K562 (cell line): Measurements from ENCODE around the gene C8A. TPM values are rescaled to one million over a fixed set of nuclear protein-coding genes. Genes with fewer than 3 reads are reported as not detected.

Experiments used
- ATAC-seq: fragments of 200-7000 bp; cut with Tn5 transposase; 3 replicates; pipeline ENCODE4 v1.9.1; 2020; ENCODE audit warnings: moderate library complexity
- BruUV-seq: library from RNA; stranded (reverse); fragments of 400-500 nt; replicated peaks from 2 replicates; lab custom pipeline; 2021; lab: Mats Ljungman, UMichigan
- CTCF ChIA-PET: fragments of 300-600 bp; formaldehyde crosslinking; extraction: SDS; loops from one replicate; lab custom pipeline; 2021; ENCODE audit warnings: low intra/inter-chr PET ratio; lab: Yijun Ruan, JAX
- POLR2A ChIA-PET: fragments of 300-600, 350-650 bp; sonication (Branson Sonifier 250); formaldehyde crosslinking; extraction: SDS; loops from one replicate; lab custom pipeline; 2021; ENCODE audit warnings: antibody characterized with exemption, inconsistent platforms; lab: Yijun Ruan, JAX
- DNase-seq, 4 experiments: peaks; one replicate each; pipeline versions ENCODE4 v3.0.0 to v3.0.0-alpha.2; 2011 to 2018; ENCODE audit warnings: low spot score in 3 of 4, mixed read lengths in 3 of 4; ENCODE audit errors: extremely low read depth in 1 of 4
- FAIRE-seq: peaks from 2 replicates; lab custom pipeline; 2011; peaks lifted over from hg19 to GRCh38; lab: Jason Lieb, UNC
- H2AFZ ChIP-seq: 2 replicates; pipeline ENCODE4 v1.6.0; 2011; ENCODE audit warnings: low read depth, low read length, control low read depth, inconsistent platforms
- H3K27ac ChIP-seq: fragments of 200-600 bp; 3 replicates; pipeline ENCODE4 v1.8.0; 2011; ENCODE audit warnings: low read depth, mild to moderate bottlenecking, control low read depth, inconsistent platforms, low read length, moderate library complexity, mixed read lengths; ENCODE audit errors: extremely low read depth
- H3K27me3 ChIP-seq, 2 experiments: fragments of 300-600 bp in 1 of 2; 2 replicates in 1 of 2; 3 replicates in 1 of 2; pipeline versions ENCODE4 v1.6.0 to v1.8.0; 2011; ENCODE audit warnings: inconsistent platforms in 2 of 2, low read length in 2 of 2, mild to moderate bottlenecking in 1 of 2, mixed read lengths in 1 of 2, moderate library complexity in 1 of 2; ENCODE audit not compliant: control insufficient read depth in 2 of 2, insufficient read depth in 2 of 2
- H3K36me3 ChIP-seq: fragments of 300-600 bp; 3 replicates; pipeline ENCODE4 v1.8.0; 2011; ENCODE audit warnings: mild to moderate bottlenecking, low read length, inconsistent platforms; ENCODE audit not compliant: control insufficient read depth, insufficient read depth
- H3K4me1 ChIP-seq, 2 experiments: fragments of 200-600 bp in 1 of 2; replicated peaks in 1 of 2; 2 replicates in 1 of 2; 3 replicates in 1 of 2; pipeline versions ENCODE4 v1.5.1 to v1.8.0; 2011; ENCODE audit warnings: inconsistent platforms in 2 of 2, low read length in 2 of 2, mild to moderate bottlenecking in 1 of 2, mixed read lengths in 1 of 2, moderate library complexity in 1 of 2; ENCODE audit not compliant: control insufficient read depth in 2 of 2, insufficient read depth in 2 of 2
- H3K4me2 ChIP-seq: 2 replicates; pipeline ENCODE4 v1.6.1; 2011; ENCODE audit warnings: low read length, control low read depth, inconsistent platforms, mixed read lengths; ENCODE audit not compliant: insufficient read depth
- H3K4me3 ChIP-seq: fragments of 200-600 bp; sonication (generic), shearing (Covaris generic); 2 replicates; pipeline ENCODE4 v1.5.1; 2016; ENCODE audit warnings: control low read depth, inconsistent platforms
- H3K79me2 ChIP-seq: fragments of 200-600 bp; 3 replicates; pipeline ENCODE4 v1.8.0; 2011; ENCODE audit warnings: low read length, inconsistent platforms; ENCODE audit not compliant: control insufficient read depth, insufficient read depth
- H3K9ac ChIP-seq, 2 experiments: 2 replicates each; pipeline versions ENCODE4 v1.6.0 to v1.6.1; 2011; ENCODE audit warnings: low read depth in 2 of 2, low read length in 2 of 2, control low read depth in 1 of 2, inconsistent platforms in 1 of 2, mild to moderate bottlenecking in 1 of 2, mixed read lengths in 1 of 2; ENCODE audit not compliant: insufficient read depth in 1 of 2
- H3K9me1 ChIP-seq: one replicate; pipeline ENCODE4 v1.6.0; 2011; ENCODE audit warnings: inconsistent platforms, mild to moderate bottlenecking, low read length, moderate library complexity; ENCODE audit not compliant: control insufficient read depth, insufficient read depth
- H3K9me3 ChIP-seq: replicated peaks from 2 replicates; pipeline ENCODE4 v1.5.1; 2011; ENCODE audit warnings: low read depth, low read length, inconsistent platforms; ENCODE audit not compliant: control insufficient read depth, insufficient read depth
- H4K20me1 ChIP-seq: replicated peaks from 2 replicates; pipeline ENCODE4 v1.6.1; 2011; ENCODE audit warnings: low read length, inconsistent platforms, mixed read lengths; ENCODE audit not compliant: control insufficient read depth, insufficient read depth
- CREB1 ChIP-seq, 2 experiments: sonication (generic) in 1 of 2; formaldehyde crosslinking in 1 of 2; IDR thresholded peaks; 2 replicates each; pipeline versions ENCODE4 v1.6.1 to v1.8.0; 2012 to 2022; ENCODE audit warnings: inconsistent platforms in 1 of 2, mild to moderate bottlenecking in 1 of 2, missing genetic modification reagents in 1 of 2, moderate library complexity in 1 of 2
- GATAD2A ChIP-seq: fragments of 450-650 bp; IDR thresholded peaks from 2 replicates; pipeline ENCODE4 v1.6.1; 2017
- HNRNPK ChIP-seq: fragments of 200-400 bp; formaldehyde crosslinking; IDR thresholded peaks from one replicate; pipeline ENCODE4 v1.6.1; 2018; ENCODE audit warnings: mild to moderate bottlenecking, low read depth, low read length; ENCODE audit not compliant: poor library complexity, severe bottlenecking
- KDM1A ChIP-seq, 2 experiments: fragments of 450-650 bp; IDR thresholded peaks; 2 replicates each; pipeline ENCODE4 v1.6.1; 2016; ENCODE audit warnings: mild to moderate bottlenecking in 2 of 2
- MAFK ChIP-seq: IDR thresholded peaks from 2 replicates; pipeline ENCODE4 v1.6.1; 2011; ENCODE audit warnings: low read length, improper control_type of control experiment
- MCM7 ChIP-seq, 2 experiments: fragments of 450-650 bp; IDR thresholded peaks; 2 replicates each; pipeline ENCODE4 v1.6.1; 2016 to 2018
- RUNX1 ChIP-seq: sonication (generic); IDR thresholded peaks from 2 replicates; pipeline ENCODE4 v1.6.1; 2016; ENCODE audit warnings: antibody characterized with exemption, low read depth
- STAT5B ChIP-seq: fragments of 250-450 bp; sonication (Bioruptor Pico); IDR thresholded peaks from 2 replicates; pipeline ENCODE4 v1.8.0; 2021; ENCODE audit warnings: mild to moderate bottlenecking, inconsistent platforms
- TBP ChIP-seq: optimal IDR thresholded peaks from 2 replicates; pipeline ENCODE3; 2011; ENCODE audit warnings: low read depth, low read length, improper control_type of control experiment
- TGIF2 ChIP-seq: sonication (generic); formaldehyde crosslinking; IDR thresholded peaks from 2 replicates; pipeline ENCODE4 v1.8.1; 2022; ENCODE audit warnings: mild to moderate bottlenecking, missing genetic modification reagents, moderate library complexity
- ZNF274 ChIP-seq: IDR thresholded peaks from 2 replicates; pipeline ENCODE4 v1.6.1; 2011; ENCODE audit warnings: low read depth, mild to moderate bottlenecking, low read length, moderate library complexity, borderline replicate concordance
- ZNF764 ChIP-seq: fragments of 250-450 bp; sonication (Bioruptor Pico); IDR thresholded peaks from 2 replicates; pipeline ENCODE4 v1.4.0; 2020; ENCODE audit warnings: low read depth, mild to moderate bottlenecking, moderate library complexity
- ZNF785 ChIP-seq: fragments of 250-450 bp; sonication (Bioruptor Pico); IDR thresholded peaks from 2 replicates; pipeline ENCODE4 v1.4.0; 2020; ENCODE audit warnings: mild to moderate bottlenecking
- WGBS: fragments of 100-300 bp; shearing (Covaris generic); methylation state at CpG from one replicate; pipeline ENCODE4 v1.1.6; 2016; ENCODE audit warnings: low coverage, mixed read lengths; ENCODE audit not compliant: insufficient coverage; ENCODE audit errors: missing lambda C conversion rate; 5-methylcytosine and 5-hydroxymethylcytosine counted together
- in situ Hi-C: fragments of 300-500 bp; cut with MboI; formaldehyde crosslinking; loops from 4 replicates; pipeline ENCODE4 v1.15.0; 2018; ENCODE audit warnings: inconsistent platforms, mixed read lengths
- intact Hi-C: fragments of 100-400 bp; cut with micrococcal nuclease; formaldehyde crosslinking; loops from 2 replicates; pipeline ENCODE4 v1.14.2; 2022
- polyA plus RNA-seq, 8 experiments: library from polyadenylated mRNA; depleted of rRNA in 4 of 8; stranded (reverse) in 5 of 8; unstranded in 3 of 8; fragments of >200 nt; fragmentation: Nextera tagmentation in 2 of 8; fragmentation: Illumina TruSeq in 1 of 8; extraction: Ambion mirVana in 2 of 8; extraction: Trizol in 1 of 8; gene quantifications; 2 replicates each; pipeline versions ENCODE4 v1.2.1 to v1.2.3, GENCODE V29; 2011 to 2014; ENCODE audit warnings: inconsistent platforms in 1 of 8, missing spikeins in 1 of 8
- total RNA-seq, 7 experiments: library from RNA; depleted of rRNA in 6 of 7; stranded (reverse); fragments of >200 nt in 6 of 7; fragmentation: Illumina TruSeq in 2 of 7; extraction: Trizol in 2 of 7; gene quantifications; 2 replicates each; pipeline versions ENCODE4 v1.2.1 to v1.2.3, GENCODE V29; 2011 to 2021; ENCODE audit warnings: low replicate concordance in 1 of 7
- TF ChIP-seq, protein P1 (sequence below): fragments of 250-450 bp; sonication (Bioruptor Pico); IDR thresholded peaks from 2 replicates; pipeline ENCODE4 v1.5.0; 2022; ENCODE audit warnings: mild to moderate bottlenecking
- TF ChIP-seq, protein P2 (sequence below), 2 experiments: fragments of 450-650 bp in 1 of 2; sonication (generic) in 1 of 2; formaldehyde crosslinking; conservative IDR thresholded peaks; 2 replicates each; pipeline versions ENCODE4 v1.4.0 to v1.8.1; 2020 to 2022; ENCODE audit warnings: mild to moderate bottlenecking in 1 of 2, missing genetic modification reagents in 1 of 2
- TF ChIP-seq, protein P3 (sequence below): sonication (generic); formaldehyde crosslinking; IDR thresholded peaks from 2 replicates; pipeline ENCODE4 v1.9.0; 2022; ENCODE audit warnings: mild to moderate bottlenecking, missing genetic modification reagents
- TF ChIP-seq, protein P4 (sequence below): fragments of 250-450 bp; sonication (Bioruptor Pico); IDR thresholded peaks from 2 replicates; pipeline ENCODE4 v1.5.0; 2020; ENCODE audit warnings: mild to moderate bottlenecking

The C8A gene
- total and polyA plus RNA-seq, 9 of the 15 experiments (the other 6 are each of a cell fraction or from before 2014, with no cell fraction given) = 0.09 TPM; not detected in 8

DNA sequence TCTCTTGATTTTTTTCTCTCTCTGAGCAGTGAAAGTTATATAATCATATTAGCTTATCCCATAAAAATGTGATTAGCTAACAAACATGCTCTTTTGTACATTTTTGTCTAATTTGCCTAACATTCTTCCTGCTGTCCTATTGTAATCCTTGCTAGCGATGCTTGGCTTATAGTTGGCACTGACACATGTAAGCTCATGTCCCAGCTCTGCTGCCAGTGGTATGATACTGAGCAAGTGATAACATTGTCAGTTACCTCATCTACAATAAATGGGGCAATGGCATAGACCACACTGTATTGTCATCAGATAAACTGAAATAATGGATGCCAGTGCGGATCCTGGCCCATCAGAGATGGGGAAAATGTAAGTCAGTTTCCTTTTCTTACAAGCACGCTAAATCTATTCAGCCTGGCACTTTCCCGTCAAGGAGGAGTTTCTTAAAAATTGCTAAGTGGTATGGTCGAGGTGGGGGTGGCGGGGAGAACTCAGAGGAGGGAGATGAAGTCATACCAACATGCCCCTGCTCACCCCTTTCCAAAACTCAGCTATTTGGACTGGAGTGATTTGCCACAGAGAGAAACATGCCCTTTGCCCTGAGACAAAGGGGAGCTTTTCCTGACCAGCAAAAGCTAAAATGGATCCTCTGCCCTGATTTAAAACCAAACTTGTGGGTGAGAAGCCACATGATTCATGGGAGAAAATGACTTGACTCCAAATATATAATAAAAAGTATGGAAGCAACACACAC, 36.7 kb upstream of the C8A start:
- Histone ChIP-seq H3K27me3 (peaks cover 0 to 4% of the 10 kb centered on the region in 2 experiments; a peak in 1 of 5 replicates), H3K4me1 (no peaks in the 10 kb centered on the region), H3K9me3 (no peaks in the 10 kb centered on the region), H4K20me1 (no peaks in the 10 kb centered on the region), H3K79me2 (no peaks in the 10 kb centered on the region), H3K36me3 (no peaks in the 10 kb centered on the region), H3K9me1 (no peaks in the 10 kb centered on the region), H3K9ac (no peak overlapping the region), H3K4me3 (no peak overlapping the region), H3K4me2 (no peak overlapping the region), H3K27ac (no peak overlapping the region), H2AFZ (no peak overlapping the region)
- ChIA-PET CTCF (no interaction called here), POLR2A (no interaction called here)
- 0% methylated on average over 6 of the region's 6 CpGs for WGBS
- in situ Hi-C loops (no loop called here), intact Hi-C loops (no loop called here)
- DNase-seq (no peak), FAIRE-seq (no peak), ATAC-seq (no peak)
- no TSS peak for BruUV-seq
- TF ChIP-seq, protein P1, sequence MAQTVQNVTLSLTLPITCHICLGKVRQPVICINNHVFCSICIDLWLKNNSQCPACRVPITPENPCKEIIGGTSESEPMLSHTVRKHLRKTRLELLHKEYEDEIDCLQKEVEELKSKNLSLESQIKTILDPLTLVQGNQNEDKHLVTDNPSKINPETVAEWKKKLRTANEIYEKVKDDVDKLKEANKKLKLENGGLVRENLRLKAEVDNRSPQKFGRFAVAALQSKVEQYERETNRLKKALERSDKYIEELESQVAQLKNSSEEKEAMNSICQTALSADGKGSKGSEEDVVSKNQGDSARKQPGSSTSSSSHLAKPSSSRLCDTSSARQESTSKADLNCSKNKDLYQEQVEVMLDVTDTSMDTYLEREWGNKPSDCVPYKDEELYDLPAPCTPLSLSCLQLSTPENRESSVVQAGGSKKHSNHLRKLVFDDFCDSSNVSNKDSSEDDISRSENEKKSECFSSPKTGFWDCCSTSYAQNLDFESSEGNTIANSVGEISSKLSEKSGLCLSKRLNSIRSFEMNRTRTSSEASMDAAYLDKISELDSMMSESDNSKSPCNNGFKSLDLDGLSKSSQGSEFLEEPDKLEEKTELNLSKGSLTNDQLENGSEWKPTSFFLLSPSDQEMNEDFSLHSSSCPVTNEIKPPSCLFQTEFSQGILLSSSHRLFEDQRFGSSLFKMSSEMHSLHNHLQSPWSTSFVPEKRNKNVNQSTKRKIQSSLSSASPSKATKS = no peak
- TF ChIP-seq STAT5B (no peak), KDM1A (IDR thresholded peaks at IDR 0.05) (no peak), ZNF785 (CRISPR knock-in tag) (no peak), TBP (no peak), CREB1 (IDR thresholded peaks at IDR 0.05) (no peak), CREB1 (CRISPR knock-in tag; IDR thresholded peaks at IDR 0.05) (no peak), RUNX1 (no peak), HNRNPK (no peak), TGIF2 (CRISPR knock-in tag) (no peak), MCM7 (IDR thresholded peaks at IDR 0.05) (no peak), GATAD2A (no peak), MAFK (no peak), ZNF764 (CRISPR knock-in tag) (no peak), ZNF274 (no peak)
- TF ChIP-seq, protein P2, sequence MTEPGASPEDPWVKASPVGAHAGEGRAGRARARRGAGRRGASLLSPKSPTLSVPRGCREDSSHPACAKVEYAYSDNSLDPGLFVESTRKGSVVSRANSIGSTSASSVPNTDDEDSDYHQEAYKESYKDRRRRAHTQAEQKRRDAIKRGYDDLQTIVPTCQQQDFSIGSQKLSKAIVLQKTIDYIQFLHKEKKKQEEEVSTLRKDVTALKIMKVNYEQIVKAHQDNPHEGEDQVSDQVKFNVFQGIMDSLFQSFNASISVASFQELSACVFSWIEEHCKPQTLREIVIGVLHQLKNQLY (CRISPR knock-in tag; conservative IDR thresholded peaks at IDR 0.05) = no peak
- TF ChIP-seq, protein P3, sequence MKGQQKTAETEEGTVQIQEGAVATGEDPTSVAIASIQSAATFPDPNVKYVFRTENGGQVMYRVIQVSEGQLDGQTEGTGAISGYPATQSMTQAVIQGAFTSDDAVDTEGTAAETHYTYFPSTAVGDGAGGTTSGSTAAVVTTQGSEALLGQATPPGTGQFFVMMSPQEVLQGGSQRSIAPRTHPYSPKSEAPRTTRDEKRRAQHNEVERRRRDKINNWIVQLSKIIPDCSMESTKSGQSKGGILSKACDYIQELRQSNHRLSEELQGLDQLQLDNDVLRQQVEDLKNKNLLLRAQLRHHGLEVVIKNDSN (CRISPR knock-in tag) = no peak
- TF ChIP-seq, protein P4, sequence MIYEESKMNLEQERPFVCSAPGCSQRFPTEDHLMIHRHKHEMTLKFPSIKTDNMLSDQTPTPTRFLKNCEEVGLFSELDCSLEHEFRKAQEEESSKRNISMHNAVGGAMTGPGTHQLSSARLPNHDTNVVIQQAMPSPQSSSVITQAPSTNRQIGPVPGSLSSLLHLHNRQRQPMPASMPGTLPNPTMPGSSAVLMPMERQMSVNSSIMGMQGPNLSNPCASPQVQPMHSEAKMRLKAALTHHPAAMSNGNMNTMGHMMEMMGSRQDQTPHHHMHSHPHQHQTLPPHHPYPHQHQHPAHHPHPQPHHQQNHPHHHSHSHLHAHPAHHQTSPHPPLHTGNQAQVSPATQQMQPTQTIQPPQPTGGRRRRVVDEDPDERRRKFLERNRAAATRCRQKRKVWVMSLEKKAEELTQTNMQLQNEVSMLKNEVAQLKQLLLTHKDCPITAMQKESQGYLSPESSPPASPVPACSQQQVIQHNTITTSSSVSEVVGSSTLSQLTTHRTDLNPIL (CRISPR knock-in tag) = no peak
